ENCODE measurements around the gene LIX1L. TPM values are rescaled to one million over a fixed set of nuclear protein-coding genes. Genes with fewer than 3 reads are reported as not detected.
A peak's percentile ranks its signal among the peaks of the same experiment; 100 is the strongest.

The LIX1L gene
- total RNA-seq, result 16.2 TPM

DNA sequence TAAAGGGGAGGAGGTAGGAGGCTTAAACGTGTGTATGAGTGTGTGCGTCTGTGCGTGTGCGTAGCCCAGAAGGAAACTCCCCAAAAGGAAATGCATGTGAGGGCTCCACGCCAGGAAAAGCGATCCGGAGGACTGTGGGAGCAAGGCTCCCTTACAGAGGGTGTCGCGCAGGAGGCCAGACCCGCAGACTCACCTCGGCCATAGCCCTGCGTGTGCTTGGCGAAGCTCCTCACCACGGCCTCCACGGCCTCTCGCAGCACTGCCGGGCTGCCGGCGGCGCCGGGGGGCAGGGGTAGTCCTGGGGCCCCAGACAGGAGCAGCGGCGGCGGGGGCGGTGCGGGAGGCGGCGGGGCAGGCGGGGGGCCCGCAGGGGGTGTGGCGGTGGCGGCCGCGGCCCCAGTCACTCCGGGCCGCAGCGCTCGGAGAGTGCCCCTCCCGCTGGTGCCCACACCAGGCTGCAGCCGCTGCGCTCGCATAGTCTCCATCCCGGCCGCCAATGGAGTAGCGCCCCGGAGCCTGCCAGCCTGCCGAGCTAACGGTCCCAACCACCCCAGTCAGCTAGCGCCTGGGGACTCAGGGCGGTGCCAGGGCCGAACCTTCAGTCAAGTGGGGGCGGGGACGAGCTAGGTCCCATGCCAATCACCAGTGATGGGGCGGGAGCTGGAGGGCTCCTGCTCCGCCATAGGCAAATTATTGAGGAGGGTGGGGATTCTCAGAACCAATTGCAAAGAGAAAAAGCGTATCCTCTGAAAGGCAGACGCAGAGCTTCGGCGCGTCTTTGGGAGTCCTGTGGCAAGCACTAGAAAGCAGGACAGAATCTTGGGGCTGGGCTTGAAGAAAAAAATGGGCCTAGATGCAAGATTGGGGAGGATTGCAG, at the start of gene LIX1L:
Gene LIX1L (minus strand): TSS at position 575 of the 877 bp plus-strand sequence. CDS start 90 bp downstream, at position 485.
- H3K4me1 ChIP-seq (ENCODE audit: control insufficient read depth in 3 of 3, insufficient read depth in 3 of 3, low read length in 3 of 3), result peaks cover 72 to 76% (median 73%) of the 10 kb centered on the region in 3 donors
- H3K9me3 ChIP-seq (ENCODE audit: control insufficient read depth in 3 of 3, low read length in 3 of 3), result no peaks in the 10 kb centered on the region
- peak within 1 kb of the TSS; percentile 69 to 84 (median 79) for H3K4me3 ChIP-seq (ENCODE audit: low read length in 3 of 3)
- H3K36me3 ChIP-seq (ENCODE audit: control insufficient read depth in 3 of 3, insufficient read depth in 3 of 3, low read length in 3 of 3), result no peaks in the 10 kb centered on the region
- H3K27me3 ChIP-seq (ENCODE audit: control insufficient read depth in 3 of 3, insufficient read depth in 3 of 3, low read length in 3 of 3), result no peaks in the 10 kb centered on the region
- peak within 1 kb of the TSS; percentile 76 to 92 (median 79) for H3K9ac ChIP-seq (ENCODE audit: low read depth in 1 of 3, low read length in 3 of 3)
- H3K27ac ChIP-seq (ENCODE audit: low read depth, low read length), result peak within 1 kb of the TSS; percentile 90

DNA sequence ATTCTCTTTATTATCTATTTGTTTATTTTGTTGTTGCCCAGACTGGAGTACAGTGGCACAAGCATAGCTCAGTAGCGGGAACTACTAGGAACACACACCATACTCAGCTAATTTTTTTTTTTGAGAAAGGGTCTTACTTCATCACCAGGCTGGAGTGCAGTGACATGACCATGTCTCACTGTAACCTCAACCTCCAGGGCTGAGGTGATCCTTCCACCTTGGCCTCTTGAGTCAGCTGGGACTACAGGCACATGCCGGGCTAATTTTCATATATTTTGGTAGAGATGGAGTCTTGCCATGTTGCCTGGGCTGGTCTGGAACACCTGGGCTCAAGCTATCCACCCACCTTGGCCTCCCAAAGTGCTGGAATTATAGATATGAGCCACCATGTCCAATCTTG, 43.9 kb upstream of the LIX1L start:
- Histone ChIP-seq H3K4me1 (ENCODE audit: control insufficient read depth in 3 of 3, insufficient read depth in 3 of 3, low read length in 3 of 3) (peaks cover 20 to 32% (median 32%) of the 10 kb centered on the region in 3 donors), H3K9ac (ENCODE audit: low read depth in 1 of 3, low read length in 3 of 3) (no peak overlapping the region), H3K4me3 (ENCODE audit: low read length in 3 of 3) (no peak overlapping the region), H3K27ac (ENCODE audit: low read depth, low read length) (no peak overlapping the region), H3K36me3 (ENCODE audit: control insufficient read depth in 3 of 3, insufficient read depth in 3 of 3, low read length in 3 of 3) (no peaks in the 10 kb centered on the region), H3K9me3 (ENCODE audit: control insufficient read depth in 3 of 3, low read length in 3 of 3) (no peaks in the 10 kb centered on the region), H3K27me3 (ENCODE audit: control insufficient read depth in 3 of 3, insufficient read depth in 3 of 3, low read length in 3 of 3) (no peaks in the 10 kb centered on the region)

- Histone ChIP-seq H3K27me3 (ENCODE audit: control insufficient read depth in 3 of 3, insufficient read depth in 3 of 3, low read length in 3 of 3) (no peaks in the 10 kb centered on the region), H3K4me1 (ENCODE audit: control insufficient read depth in 3 of 3, insufficient read depth in 3 of 3, low read length in 3 of 3) (peaks cover 20 to 34% (median 25%) of the 10 kb centered on the region in 3 donors), H3K9me3 (ENCODE audit: control insufficient read depth in 3 of 3, low read length in 3 of 3) (no peaks in the 10 kb centered on the region), H3K4me3 (ENCODE audit: low read length in 3 of 3) (peak overlapping the region; percentile 61 to 93 (median 93)), H3K27ac (ENCODE audit: low read depth, low read length) (peak overlapping the region; percentile 99), H3K36me3 (ENCODE audit: control insufficient read depth in 3 of 3, insufficient read depth in 3 of 3, low read length in 3 of 3) (peaks cover 17 to 19% (median 18%) of the 10 kb centered on the region in 3 donors), H3K9ac (ENCODE audit: low read depth in 1 of 3, low read length in 3 of 3) (peak overlapping the region; percentile 66 to 74 (median 66))
These were observed 41.7 kb upstream of the LIX1L start for GRCh38 chr1:145999321-146000024.

DNA sequence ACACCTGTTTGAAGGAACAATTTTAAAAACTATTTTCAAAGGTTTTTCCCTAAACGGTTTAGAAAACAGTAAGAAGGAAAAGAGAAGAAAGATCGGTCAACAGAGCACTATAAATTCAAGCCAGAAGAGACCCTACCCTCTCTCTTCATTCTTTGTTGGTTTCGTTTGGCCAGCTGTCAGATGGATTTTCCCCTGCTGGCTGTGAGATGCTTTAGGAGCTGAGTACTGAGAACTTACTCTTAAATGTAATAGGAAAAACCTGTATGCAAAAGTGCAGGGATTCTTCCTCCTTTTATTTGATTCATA, 39.9 kb upstream of the LIX1L start:
- Histone ChIP-seq H3K27me3 (ENCODE audit: control insufficient read depth in 3 of 3, insufficient read depth in 3 of 3, low read length in 3 of 3) (no peaks in the 10 kb centered on the region), H3K9ac (ENCODE audit: low read depth in 1 of 3, low read length in 3 of 3) (peak overlapping the region; percentile 88 to 95 (median 94)), H3K9me3 (ENCODE audit: control insufficient read depth in 3 of 3, low read length in 3 of 3) (no peaks in the 10 kb centered on the region), H3K4me1 (ENCODE audit: control insufficient read depth in 3 of 3, insufficient read depth in 3 of 3, low read length in 3 of 3) (peaks cover 32 to 49% (median 35%) of the 10 kb centered on the region in 3 donors), H3K27ac (ENCODE audit: low read depth, low read length) (peak overlapping the region; percentile 99), H3K4me3 (ENCODE audit: low read length in 3 of 3) (peak overlapping the region; percentile 88 to 93 (median 93)), H3K36me3 (ENCODE audit: control insufficient read depth in 3 of 3, insufficient read depth in 3 of 3, low read length in 3 of 3) (peaks cover 34 to 37% (median 35%) of the 10 kb centered on the region in 3 donors)

- Histone ChIP-seq H3K36me3 (ENCODE audit: control insufficient read depth in 3 of 3, insufficient read depth in 3 of 3, low read length in 3 of 3) (peaks cover 37 to 39% (median 39%) of the 10 kb centered on the region in 3 donors), H3K4me1 (ENCODE audit: control insufficient read depth in 3 of 3, insufficient read depth in 3 of 3, low read length in 3 of 3) (peaks cover 37 to 53% (median 38%) of the 10 kb centered on the region in 3 donors)
These were observed 39.4 kb upstream of the LIX1L start for GRCh38 chr1:145997016-145997717.

DNA sequence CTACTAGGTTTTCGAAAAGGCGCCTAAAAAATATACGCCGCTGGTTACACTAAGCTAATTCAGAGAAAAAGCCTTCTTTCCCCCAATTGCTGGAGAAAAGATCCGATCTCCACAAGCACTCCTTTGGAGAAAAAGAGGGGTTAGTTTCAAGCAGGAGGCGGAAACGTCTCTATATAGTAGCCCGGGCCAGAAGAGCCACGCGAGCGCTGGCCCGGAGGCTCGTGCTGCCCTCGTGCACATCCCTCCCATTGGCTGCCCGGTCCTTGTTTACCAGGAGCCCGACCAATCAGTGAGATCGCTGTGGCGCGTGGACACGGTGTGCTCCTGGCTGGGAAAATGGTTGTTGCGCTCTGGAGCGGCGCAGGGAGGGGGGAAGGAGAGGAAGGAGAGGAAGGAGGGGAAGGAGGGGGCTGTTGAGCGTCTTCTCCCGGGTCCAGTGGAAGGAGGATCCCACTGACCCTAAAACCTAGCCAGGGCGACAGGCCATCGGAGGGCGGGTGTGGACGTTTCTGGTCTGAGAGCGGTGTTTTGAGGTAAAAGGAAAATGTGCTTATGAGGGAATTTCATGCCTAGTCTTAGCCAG, 38.7 kb upstream of the LIX1L start, which contains the start of gene TXNIP:
Gene TXNIP (minus strand): TSS at position 147 of the 583 bp plus-strand sequence. CDS start 313 bp downstream, outside the sequence.
- H3K4me3 ChIP-seq (ENCODE audit: low read length in 3 of 3), result peak within 1 kb of the TSS; percentile 92 to 97 (median 93)
- no peaks in the 10 kb centered on the region for H3K9me3 ChIP-seq (ENCODE audit: control insufficient read depth in 3 of 3, low read length in 3 of 3)
- peak within 1 kb of the TSS; percentile 99 for H3K27ac ChIP-seq (ENCODE audit: low read depth, low read length)
- H3K36me3 ChIP-seq (ENCODE audit: control insufficient read depth in 3 of 3, insufficient read depth in 3 of 3, low read length in 3 of 3), result peaks cover 37 to 39% (median 39%) of the 10 kb centered on the region in 3 donors
- H3K27me3 ChIP-seq (ENCODE audit: control insufficient read depth in 3 of 3, insufficient read depth in 3 of 3, low read length in 3 of 3), result no peaks in the 10 kb centered on the region
- H3K4me1 ChIP-seq (ENCODE audit: control insufficient read depth in 3 of 3, insufficient read depth in 3 of 3, low read length in 3 of 3), result peaks cover 38 to 50% (median 40%) of the 10 kb centered on the region in 3 donors
- H3K9ac ChIP-seq (ENCODE audit: low read depth in 1 of 3, low read length in 3 of 3), result peak within 1 kb of the TSS; percentile 94 to 97 (median 95)

More at GRCh38 chr1:145997016-145997717, 39.4 kb upstream of the LIX1L start:
- Histone ChIP-seq H3K27me3 (ENCODE audit: control insufficient read depth in 3 of 3, insufficient read depth in 3 of 3, low read length in 3 of 3) (no peaks in the 10 kb centered on the region), H3K27ac (ENCODE audit: low read depth, low read length) (peak overlapping the region; percentile 99), H3K9me3 (ENCODE audit: control insufficient read depth in 3 of 3, low read length in 3 of 3) (no peaks in the 10 kb centered on the region), H3K4me3 (ENCODE audit: low read length in 3 of 3) (peak overlapping the region; percentile 88 to 93 (median 93)), H3K9ac (ENCODE audit: low read depth in 1 of 3, low read length in 3 of 3) (peak overlapping the region; percentile 88 to 95 (median 94))

DNA sequence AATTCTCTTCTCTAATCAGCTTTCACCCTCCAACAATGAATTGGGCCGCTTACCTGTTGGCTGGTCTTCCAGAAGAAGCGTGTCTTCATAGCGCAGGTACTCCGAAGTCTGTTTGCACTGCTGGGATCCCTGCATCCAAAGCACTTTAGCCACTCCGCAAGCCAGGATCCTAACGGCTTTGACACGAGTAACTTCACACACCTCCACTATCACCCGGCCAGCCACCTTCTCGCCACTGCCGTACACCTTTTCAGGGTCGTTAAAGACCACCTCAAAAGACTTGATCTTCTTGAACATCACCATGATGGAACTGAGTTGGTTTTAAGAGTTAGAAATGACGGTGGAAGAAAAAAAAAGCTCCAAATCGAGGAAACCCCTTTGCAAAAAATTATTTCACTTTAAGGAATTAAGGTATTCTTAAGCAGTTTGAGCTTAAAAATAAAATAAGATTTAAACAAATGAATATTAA, 38.2 kb upstream of the LIX1L start:
- Histone ChIP-seq H3K9ac (ENCODE audit: low read depth in 1 of 3, low read length in 3 of 3) (peak overlapping the region; percentile 94 to 97 (median 95)), H3K4me1 (ENCODE audit: control insufficient read depth in 3 of 3, insufficient read depth in 3 of 3, low read length in 3 of 3) (peaks cover 38 to 50% (median 40%) of the 10 kb centered on the region in 3 donors), H3K9me3 (ENCODE audit: control insufficient read depth in 3 of 3, low read length in 3 of 3) (no peaks in the 10 kb centered on the region), H3K27ac (ENCODE audit: low read depth, low read length) (peak overlapping the region; percentile 99), H3K4me3 (ENCODE audit: low read length in 3 of 3) (peak overlapping the region; percentile 92 to 97 (median 93)), H3K36me3 (ENCODE audit: control insufficient read depth in 3 of 3, insufficient read depth in 3 of 3, low read length in 3 of 3) (peaks cover 37 to 39% (median 39%) of the 10 kb centered on the region in 3 donors), H3K27me3 (ENCODE audit: control insufficient read depth in 3 of 3, insufficient read depth in 3 of 3, low read length in 3 of 3) (no peaks in the 10 kb centered on the region)

- Histone ChIP-seq H3K4me1 (ENCODE audit: control insufficient read depth in 3 of 3, insufficient read depth in 3 of 3, low read length in 3 of 3) (peaks cover 40 to 50% (median 41%) of the 10 kb centered on the region in 3 donors), H3K27me3 (ENCODE audit: control insufficient read depth in 3 of 3, insufficient read depth in 3 of 3, low read length in 3 of 3) (no peaks in the 10 kb centered on the region), H3K9ac (ENCODE audit: low read depth in 1 of 3, low read length in 3 of 3) (peak overlapping the region; percentile 94 to 97 (median 95))
These were observed 37.5 kb upstream of the LIX1L start for GRCh38 chr1:145995148-145995881.

More at GRCh38 chr1:145995148-145995881, 37.5 kb upstream of the LIX1L start:
- H3K9me3 ChIP-seq (ENCODE audit: control insufficient read depth in 3 of 3, low read length in 3 of 3), result no peaks in the 10 kb centered on the region
- H3K36me3 ChIP-seq (ENCODE audit: control insufficient read depth in 3 of 3, insufficient read depth in 3 of 3, low read length in 3 of 3), result peaks cover 37 to 39% (median 39%) of the 10 kb centered on the region in 3 donors
- H3K4me3 ChIP-seq (ENCODE audit: low read length in 3 of 3), result peak overlapping the region; percentile 92 to 97 (median 93)
- peak overlapping the region; percentile 99 for H3K27ac ChIP-seq (ENCODE audit: low read depth, low read length)

Data from skeletal muscle tissue (tissue), 4 donors.